GM12878 (cell line): ENCODE results near the gene DDX42. TPM values are rescaled to one million over a fixed set of nuclear protein-coding genes. Genes with fewer than 3 reads are reported as not detected.

Experiments
- ATAC-seq: fragments of 200-7000 bp; cut with Tn5 transposase; 3 replicates; pipeline ENCODE4 v1.9.1; 2020; ENCODE audit warnings: mild to moderate bottlenecking, moderate library complexity
- BruUV-seq: library from RNA; stranded (reverse); fragments of 400-500 nt; replicated peaks from 2 replicates; lab custom pipeline; 2021; lab: Mats Ljungman, UMichigan
- CTCF ChIA-PET: fragments of 300-600 bp; sonication (Branson Sonifier 250); formaldehyde crosslinking; extraction: SDS; loops from one replicate; lab custom pipeline; 2021; ENCODE audit warnings: inconsistent platforms; lab: Yijun Ruan, JAX
- POLR2A ChIA-PET: fragments of 350-600 bp; formaldehyde crosslinking; extraction: SDS; loops from one replicate; lab custom pipeline; 2021; ENCODE audit warnings: inconsistent platforms; lab: Charles Lee
- RAD21 ChIA-PET: fragments of 300-600 bp; sonication (Branson Sonifier 250); formaldehyde crosslinking; loops from one replicate; lab custom pipeline; 2023; ENCODE audit warnings: antibody characterized with exemption; ENCODE audit not compliant: unreplicated experiment; lab: Charles Lee
- SMC1A ChIA-PET: fragments of 300-600 bp; sonication (Branson Sonifier 250); formaldehyde crosslinking; loops from one replicate; lab custom pipeline; 2023; ENCODE audit not compliant: unreplicated experiment, uncharacterized antibody; lab: Charles Lee
- DNase-seq: peaks from one replicate; pipeline ENCODE4 v3.0.0-alpha.2; 2011; ENCODE audit warnings: low read depth, low spot score
- FAIRE-seq: peaks from 3 replicates; lab custom pipeline; 2011; peaks lifted over from hg19 to GRCh38; lab: Jason Lieb, UNC
- H2AFZ ChIP-seq: 2 replicates; pipeline ENCODE4 v1.6.0; 2011; ENCODE audit warnings: low read depth, low read length, control low read depth; ENCODE audit not compliant: control insufficient read depth
- H3K27ac ChIP-seq: 2 replicates; pipeline ENCODE4 v1.5.1; 2011; ENCODE audit warnings: control low read depth; ENCODE audit not compliant: control insufficient read depth, insufficient read depth
- H3K27me3 ChIP-seq, 2 experiments: replicated peaks in 1 of 2; 2 replicates each; pipeline versions ENCODE4 v1.6.0 to v1.6.1; 2011; ENCODE audit warnings: low read length in 1 of 2; ENCODE audit not compliant: control insufficient read depth in 2 of 2, insufficient read depth in 2 of 2
- H3K36me3 ChIP-seq, 2 experiments: 2 replicates each; pipeline ENCODE4 v1.5.1; 2011; ENCODE audit warnings: low read length in 1 of 2; ENCODE audit not compliant: control insufficient read depth in 2 of 2, insufficient read depth in 2 of 2
- H3K4me1 ChIP-seq: 2 replicates; pipeline ENCODE4 v1.6.1; 2011; ENCODE audit warnings: mild to moderate bottlenecking, low read length, moderate library complexity, mixed read lengths; ENCODE audit not compliant: control insufficient read depth, insufficient read depth
- H3K4me2 ChIP-seq: 2 replicates; pipeline ENCODE4 v1.6.0; 2011; ENCODE audit warnings: control low read depth; ENCODE audit not compliant: control insufficient read depth, insufficient read depth
- H3K4me3 ChIP-seq: fragments of 200-600 bp; sonication (generic); 2 replicates; pipeline ENCODE4 v1.5.1; 2016
- H3K79me2 ChIP-seq: 2 replicates; pipeline ENCODE4 v1.6.0; 2011; ENCODE audit warnings: low read length; ENCODE audit not compliant: control insufficient read depth, insufficient read depth
- H3K9ac ChIP-seq: 2 replicates; pipeline ENCODE4 v1.8.0; 2011; ENCODE audit warnings: low read length, control low read depth, mixed read lengths; ENCODE audit not compliant: control insufficient read depth, insufficient read depth
- H3K9me3 ChIP-seq: replicated peaks from 3 replicates; pipeline ENCODE4 v1.5.1; 2011; ENCODE audit warnings: mild to moderate bottlenecking, low read length; ENCODE audit not compliant: control insufficient read depth, insufficient read depth
- H4K20me1 ChIP-seq: 2 replicates; pipeline ENCODE4 v1.6.0; 2011; ENCODE audit not compliant: control insufficient read depth, insufficient read depth
- CHD4 ChIP-seq: fragments of 200-600 bp; sonication (generic); IDR thresholded peaks from 2 replicates; pipeline ENCODE4 v1.6.1; 2016; ENCODE audit warnings: mild to moderate bottlenecking
- ESRRA ChIP-seq: IDR thresholded peaks from 2 replicates; pipeline ENCODE4 v1.6.1; 2012; ENCODE audit warnings: mild to moderate bottlenecking, low read length, improper control_type of control experiment
- MLLT1 ChIP-seq: fragments of 450-650 bp; IDR thresholded peaks from 2 replicates; pipeline ENCODE4 v1.6.1; 2016; ENCODE audit warnings: mild to moderate bottlenecking
- NR2C1 ChIP-seq: fragments of 450-650 bp; IDR thresholded peaks from 2 replicates; pipeline ENCODE4 v1.6.1; 2017; ENCODE audit warnings: antibody characterized with exemption, mild to moderate bottlenecking, moderate library complexity
- NR2F1 ChIP-seq: fragments of 450-650 bp; conservative IDR thresholded peaks from 2 replicates; pipeline ENCODE4 v1.6.1; 2017; ENCODE audit warnings: mild to moderate bottlenecking
- NRF1 ChIP-seq: conservative IDR thresholded peaks from 2 replicates; pipeline ENCODE4 v1.6.1; 2011; ENCODE audit warnings: mild to moderate bottlenecking, low read depth, low read length, improper control_type of control experiment
- PAX8 ChIP-seq: fragments of 450-650 bp; IDR thresholded peaks from 2 replicates; pipeline ENCODE4 v1.6.1; 2017; ENCODE audit warnings: mild to moderate bottlenecking, moderate library complexity
- PML ChIP-seq: IDR thresholded peaks from 2 replicates; pipeline ENCODE4 v1.6.1; 2012; ENCODE audit warnings: low read length, inconsistent platforms
- POLR2AphosphoS5 ChIP-seq: IDR thresholded peaks from 2 replicates; pipeline ENCODE4 v1.6.1; 2011; ENCODE audit warnings: mild to moderate bottlenecking, low read length, inconsistent platforms
- SIN3A ChIP-seq: IDR thresholded peaks from 2 replicates; pipeline ENCODE4 v1.6.1; 2012; ENCODE audit warnings: low read depth, low read length, improper control_type of control experiment
- SIX5 ChIP-seq: IDR thresholded peaks from 2 replicates; pipeline ENCODE4 v1.6.1; 2011; ENCODE audit warnings: mild to moderate bottlenecking, low read depth, low read length, moderate library complexity; ENCODE audit not compliant: severe bottlenecking
- SUPT20H ChIP-seq: IDR thresholded peaks from 2 replicates; pipeline ENCODE4 v1.6.1; 2011; ENCODE audit warnings: low read depth, mild to moderate bottlenecking, low read length, moderate library complexity, borderline replicate concordance; ENCODE audit not compliant: control insufficient read depth
- WGBS: methylation state at CpG from one replicate; pipeline ENCODE4 v1.1.6; 2016; ENCODE audit warnings: low lambda C conversion rate; ENCODE audit not compliant: insufficient replicate concordance, insufficient coverage; ENCODE audit errors: missing lambda C conversion rate; 5-methylcytosine and 5-hydroxymethylcytosine counted together
- in situ Hi-C: fragments of 300-500 bp; cut with MboI; formaldehyde crosslinking; loops from 9 replicates; pipeline ENCODE4 v1.14.3; 2018; ENCODE audit warnings: mixed read lengths
- intact Hi-C: fragments of 100-400 bp; cut with micrococcal nuclease; formaldehyde crosslinking; loops from one replicate; pipeline ENCODE4 v1.14.2; 2022; ENCODE audit not compliant: unreplicated experiment
- polyA plus RNA-seq, 11 experiments: library from polyadenylated mRNA; depleted of rRNA in 4 of 11; unstranded in 6 of 11; stranded (reverse) in 5 of 11; fragments of >200 nt; fragmentation: Nextera tagmentation in 4 of 11; fragmentation: Illumina TruSeq in 1 of 11; extraction: Ambion mirVana in 4 of 11; extraction: Trizol in 1 of 11; gene quantifications; 1 replicate in 1 of 11; 2 replicates in 10 of 11; pipeline versions ENCODE4 v1.2.1 to v1.2.3, GENCODE V29; 2011 to 2016; ENCODE audit warnings: inconsistent platforms in 2 of 11, missing spikeins in 2 of 11, low read depth in 1 of 11
- total RNA-seq, 4 experiments: library from RNA; depleted of rRNA in 3 of 4; stranded (reverse); fragments of >200 nt in 3 of 4; fragmentation: Illumina TruSeq in 1 of 4; extraction: Trizol in 1 of 4; gene quantifications; 2 replicates each; pipeline versions ENCODE4 v1.2.1 to v1.2.3, GENCODE V29; 2013 to 2021

The DDX42 gene
- total and polyA plus RNA-seq, 10 of the 15 experiments (the other 5 are each of a cell fraction or from before 2014, with no cell fraction given), result 14.6 to 147 (median 65.3) TPM

GRCh38 chr17:63854709-63855108 is 80.7 kb downstream of the DDX42 start:
- no peaks in the 10 kb centered on the region for H3K9me3 ChIP-seq
- peaks cover 0 to 1% of the 10 kb centered on the region in 2 experiments; a peak in 1 of 4 replicates for H3K27me3 ChIP-seq
- in situ Hi-C loops (no loop called here), intact Hi-C loops (no loop called here)
- ATAC-seq (no peak), DNase-seq (no peak), FAIRE-seq (no peak)
- ChIA-PET POLR2A (no interaction called here), CTCF (interaction anchor here (0.8 to 3.0 kb wide), 3 partner anchors 11 to 83 kb away, joined by 3 to 16 read pairs (median 4); no protein-coding TSS in a partner anchor), SMC1A (no interaction called here), RAD21 (no interaction called here)
- no peak overlapping the region for H2AFZ ChIP-seq
- no peak overlapping the region for H3K27ac ChIP-seq
- no peaks in the 10 kb centered on the region for H3K79me2 ChIP-seq
- 54% methylated on average over 5 of the region's 5 CpGs for WGBS
- BruUV-seq, result no TSS peak
- no peak overlapping the region for H3K9ac ChIP-seq
- no peaks in the 10 kb centered on the region for H3K36me3 ChIP-seq
- no peaks in the 10 kb centered on the region for H3K4me1 ChIP-seq
- no peak overlapping the region for H3K4me2 ChIP-seq
- no peaks in the 10 kb centered on the region for H4K20me1 ChIP-seq
- H3K4me3 ChIP-seq, result no peak overlapping the region
- TF ChIP-seq NR2C1 (no peak), ESRRA (no peak), NR2F1 (no peak), SUPT20H (no peak), MLLT1 (no peak), CHD4 (no peak), POLR2AphosphoS5 (no peak), SIN3A (no peak), NRF1 (no peak), PAX8 (no peak), PML (no peak), SIX5 (no peak)
